A549 (cell line): ENCODE results near the gene KIF2A. TPM values are rescaled to one million over a fixed set of nuclear protein-coding genes. Genes with fewer than 3 reads are reported as not detected.

Experiments used
- ATAC-seq, 2 experiments: fragments of 200-7000 bp in 1 of 2; fragments of >200 bp in 1 of 2; cut with Nextera tagmentation in 1 of 2; cut with Tn5 transposase in 1 of 2; 3 replicates each; pipeline versions ENCODE4 v1.8.0 to v1.9.1; 2018 to 2020; ENCODE audit warnings: mild to moderate bottlenecking in 1 of 2, moderate library complexity in 1 of 2
- CTCF ChIA-PET: fragments of 300-600 bp; sonication (Branson Sonifier 250); formaldehyde crosslinking; extraction: SDS; loops from one replicate; lab custom pipeline; 2021; ENCODE audit warnings: antibody characterized with exemption, inconsistent platforms; lab: Yijun Ruan, JAX
- POLR2A ChIA-PET: fragments of 350-600 bp; formaldehyde crosslinking; extraction: SDS; loops from one replicate; lab custom pipeline; 2021; ENCODE audit warnings: antibody characterized with exemption, inconsistent platforms; lab: Yijun Ruan, JAX
- DNase-seq, 2 experiments: peaks; one replicate each; pipeline versions ENCODE4 v3.0.0 to v3.0.0-alpha.2; 2011 to 2016; ENCODE audit warnings: low read depth in 1 of 2, low spot score in 1 of 2
- FAIRE-seq: peaks from 2 replicates; lab custom pipeline; 2011; peaks lifted over from hg19 to GRCh38; lab: Jason Lieb, UNC
- H3K27ac ChIP-seq, 2 experiments: fragments of >200 bp; sonication (Bioruptor Twin); formaldehyde crosslinking; 3 replicates each; pipeline ENCODE4 v1.5.1; 2016 to 2017
- H3K4me1 ChIP-seq: fragments of >200 bp; sonication (Bioruptor Twin); formaldehyde crosslinking; 3 replicates; pipeline ENCODE4 v1.6.1; 2016
- H3K4me2 ChIP-seq: fragments of >200 bp; sonication (Bioruptor Twin); formaldehyde crosslinking; 3 replicates; pipeline ENCODE4 v1.6.1; 2016
- H3K4me3 ChIP-seq: fragments of >200 bp; sonication (Bioruptor Twin); formaldehyde crosslinking; 3 replicates; pipeline ENCODE4 v1.5.1; 2016
- H3K9me3 ChIP-seq: fragments of >200 bp; sonication (Bioruptor Twin); formaldehyde crosslinking; 3 replicates; pipeline ENCODE4 v1.6.1; 2016
- BHLHE40 ChIP-seq: IDR thresholded peaks from 2 replicates; pipeline ENCODE4 v1.6.1; 2012; ENCODE audit warnings: low read depth, low read length, inconsistent platforms
- CTCF ChIP-seq: fragments of >200 bp; sonication (Bioruptor Twin); formaldehyde crosslinking; IDR thresholded peaks from 3 replicates; pipeline ENCODE4 v1.5.1; 2016
- HES2 ChIP-seq: fragments of >200 bp; sonication (Bioruptor Twin); formaldehyde crosslinking; IDR thresholded peaks from 2 replicates; pipeline ENCODE4 v1.6.1; 2016
- HMGXB4 ChIP-seq: fragments of 250-450 bp; sonication (Bioruptor Pico); IDR thresholded peaks from 2 replicates; pipeline ENCODE4 v1.5.0; 2021; ENCODE audit warnings: mild to moderate bottlenecking, moderate library complexity, borderline replicate concordance
- HOXA7 ChIP-seq: fragments of 250-450 bp; sonication (Bioruptor Pico); IDR thresholded peaks from 2 replicates; pipeline ENCODE4 v1.5.0; 2020; ENCODE audit warnings: mild to moderate bottlenecking, moderate library complexity
- HOXB13 ChIP-seq: fragments of 250-450 bp; sonication (Bioruptor Pico); IDR thresholded peaks from 2 replicates; pipeline ENCODE4 v1.5.0; 2020; ENCODE audit warnings: low read depth, mild to moderate bottlenecking, moderate library complexity
- KDM5A ChIP-seq: fragments of 200-600 bp; sonication (generic); IDR thresholded peaks from 2 replicates; pipeline ENCODE4 v1.6.1; 2016; ENCODE audit warnings: antibody characterized with exemption, mild to moderate bottlenecking
- MAX ChIP-seq: IDR thresholded peaks from 2 replicates; pipeline ENCODE4 v1.6.1; 2012
- NPAS2 ChIP-seq: fragments of 250-450 bp; sonication (Bioruptor Pico); IDR thresholded peaks from 2 replicates; pipeline ENCODE4 v1.8.0; 2022; ENCODE audit warnings: mild to moderate bottlenecking, moderate library complexity, borderline replicate concordance
- PBX3 ChIP-seq: IDR thresholded peaks from 2 replicates; pipeline ENCODE4 v1.6.1; 2012
- RAD21 ChIP-seq, 2 experiments: fragments of >200 bp in 1 of 2; sonication (Bioruptor Twin) in 1 of 2; formaldehyde crosslinking in 1 of 2; IDR thresholded peaks in 1 of 2; conservative IDR thresholded peaks in 1 of 2; 2 replicates in 1 of 2; 3 replicates in 1 of 2; pipeline ENCODE4 v1.6.1; 2012 to 2018; ENCODE audit warnings: inconsistent platforms in 1 of 2
- REST ChIP-seq: fragments of 200-600 bp; sonication (generic); IDR thresholded peaks from 2 replicates; pipeline ENCODE4 v1.6.1; 2016; ENCODE audit warnings: antibody characterized with exemption, mild to moderate bottlenecking, moderate library complexity
- SMC3 ChIP-seq: fragments of >200 bp; sonication (Bioruptor Twin); formaldehyde crosslinking; IDR thresholded peaks from 3 replicates; pipeline ENCODE4 v1.6.1; 2018; ENCODE audit warnings: inconsistent platforms
- whole genome bisulfite sequencing: methylation state at CpG from one replicate; pipeline ENCODE4 v1.1.6; 2017; ENCODE audit errors: missing lambda C conversion rate; 5-methylcytosine and 5-hydroxymethylcytosine counted together
- polyA plus RNA-seq, 4 experiments: library from polyadenylated mRNA; depleted of rRNA in 3 of 4; stranded (reverse); fragments of >200 nt; fragmentation: RNase III in 1 of 4; extraction: RNeasy Plus Mini Kit Qiagen cat#74134 plus additional on column Dnase treatment in 1 of 4; gene quantifications; 2 replicates in 3 of 4; 3 replicates in 1 of 4; pipeline ENCODE4 v1.2.3, GENCODE V29; 2011 to 2017

The KIF2A gene
- polyA plus RNA-seq, 2 of the 4 experiments (the other 2 are of a cell fraction), result 44.5 to 68.9 TPM

GRCh38 chr5:62347928-62348327 is 41.9 kb downstream of the KIF2A start:
- WGBS, result 95% methylated on average over 1 of the region's 1 CpG

GRCh38 chr5:62348723-62349481 is 42.9 kb downstream of the KIF2A start:
- no peak for TF ChIP-seq HOXB13 (CRISPR knock-in tag)
- DNase-seq (no peak), ATAC-seq (no peak), FAIRE-seq (no peak)
- Histone ChIP-seq H3K4me1 (peaks cover 2% of the 10 kb centered on the region; the same call in 1 of the 3 replicates), H3K4me2 (no peak overlapping the region), H3K27ac (no peak overlapping the region), H3K4me3 (no peak overlapping the region), H3K9me3 (no peaks in the 10 kb centered on the region)
- WGBS, result 91% methylated on average over 1 of the region's 1 CpG
- ChIA-PET POLR2A (no interaction called here), CTCF (no interaction called here)

More at GRCh38 chr5:62347928-62348327, 41.9 kb downstream of the KIF2A start:
- no peak for DNase-seq
- H3K4me3 ChIP-seq, result no peak overlapping the region
- ATAC-seq, result no peak
- TF ChIP-seq HMGXB4 (CRISPR knock-in tag) (no peak), KDM5A (no peak), PBX3 (no peak), REST (no peak)
- H3K4me1 ChIP-seq, result no peaks in the 10 kb centered on the region
- no peaks in the 10 kb centered on the region for H3K9me3 ChIP-seq
- no peak overlapping the region for H3K4me2 ChIP-seq
- POLR2A ChIA-PET, result no interaction called here
- FAIRE-seq, result no peak
- CTCF ChIA-PET, result no interaction called here
- H3K27ac ChIP-seq, result no peak overlapping the region

- FAIRE-seq, result peak; percentile 70
- peak; percentile 63 to 64 for TF ChIP-seq RAD21 (conservative IDR thresholded peaks at IDR 0.05 in 1 of 2, IDR thresholded peaks at IDR 0.05 in 1 of 2)
- TF ChIP-seq HES2, result no peak
- TF ChIP-seq MAX, result no peak
- TF ChIP-seq BHLHE40, result no peak
- no peak for TF ChIP-seq NPAS2 (CRISPR knock-in tag)
- TF ChIP-seq SMC3, result peak; percentile 88
- TF ChIP-seq HOXA7 (CRISPR knock-in tag), result no peak
- TF ChIP-seq CTCF, result peak; percentile 74
- Histone ChIP-seq H3K4me1 (peaks cover 3% of the 10 kb centered on the region; the same call in 1 of the 3 replicates), H3K27ac (no peak overlapping the region), H3K9me3 (no peaks in the 10 kb centered on the region), H3K4me2 (no peak overlapping the region), H3K4me3 (no peak overlapping the region)
- POLR2A ChIA-PET, result no interaction called here
- peak; percentile 42 to 69 for DNase-seq
- peak; percentile 68 to 88; a peak in 5 of 6 replicates for ATAC-seq
- CTCF ChIA-PET, result interaction anchor here (0.6 to 2.4 kb wide), 8 partner anchors 9 to 156 kb away, joined by 3 to 7 read pairs (median 3); no protein-coding TSS in a partner anchor
Observed at GRCh38 chr5:62354028-62354874, 48.2 kb downstream of the KIF2A start.
